Measurements from ENCODE around the gene RITA1. TPM values are rescaled to one million over a fixed set of nuclear protein-coding genes. Genes with fewer than 3 reads are reported as not detected.

RITA1 gene
- total RNA-seq, 2 donors from 2014 or later: 18.8 to 20.3 TPM

GRCh38 chr12:113194971-113195391 lies 9.5 kb downstream of the RITA1 start:
- peaks cover 12% of the 10 kb centered on the region for H3K36me3 ChIP-seq (ENCODE audit: control insufficient read depth, insufficient read depth, low read length)
- no peak overlapping the region for H3K9ac ChIP-seq (ENCODE audit: extremely low read depth, low read length, poor library complexity, severe bottlenecking)
- H3K9me3 ChIP-seq (ENCODE audit: control insufficient read depth, low read length): no peaks in the 10 kb centered on the region
- H3K27me3 ChIP-seq (ENCODE audit: control insufficient read depth, insufficient read depth, low read length, poor library complexity, severe bottlenecking): no peaks in the 10 kb centered on the region
- H3K4me3 ChIP-seq (ENCODE audit: low read length): no peak overlapping the region
- WGBS, 2 experiments (ENCODE audit: insufficient coverage in 1 of 2, insufficient read length in 1 of 2): 85 to 95% methylated on average over 2 to 4 of the region's 4 CpGs
- Mint-ChIP-seq H3K27ac (no peak overlapping the region), H3K4me3 (no peak overlapping the region), H3K4me1 (peaks cover 8% of the 10 kb centered on the region), H3K9me3 (no peaks in the 10 kb centered on the region), H3K36me3 (ENCODE audit: low read depth) (peaks cover 22% of the 10 kb centered on the region), H3K27me3 (ENCODE audit: insufficient read depth) (no peaks in the 10 kb centered on the region)
- H3K4me1 ChIP-seq (ENCODE audit: control insufficient read depth, insufficient read depth, low read length): no peaks in the 10 kb centered on the region
- peak overlapping the region; percentile 70 for H3K27ac ChIP-seq (ENCODE audit: low read depth, low read length)
- TF ChIP-seq, protein P1, sequence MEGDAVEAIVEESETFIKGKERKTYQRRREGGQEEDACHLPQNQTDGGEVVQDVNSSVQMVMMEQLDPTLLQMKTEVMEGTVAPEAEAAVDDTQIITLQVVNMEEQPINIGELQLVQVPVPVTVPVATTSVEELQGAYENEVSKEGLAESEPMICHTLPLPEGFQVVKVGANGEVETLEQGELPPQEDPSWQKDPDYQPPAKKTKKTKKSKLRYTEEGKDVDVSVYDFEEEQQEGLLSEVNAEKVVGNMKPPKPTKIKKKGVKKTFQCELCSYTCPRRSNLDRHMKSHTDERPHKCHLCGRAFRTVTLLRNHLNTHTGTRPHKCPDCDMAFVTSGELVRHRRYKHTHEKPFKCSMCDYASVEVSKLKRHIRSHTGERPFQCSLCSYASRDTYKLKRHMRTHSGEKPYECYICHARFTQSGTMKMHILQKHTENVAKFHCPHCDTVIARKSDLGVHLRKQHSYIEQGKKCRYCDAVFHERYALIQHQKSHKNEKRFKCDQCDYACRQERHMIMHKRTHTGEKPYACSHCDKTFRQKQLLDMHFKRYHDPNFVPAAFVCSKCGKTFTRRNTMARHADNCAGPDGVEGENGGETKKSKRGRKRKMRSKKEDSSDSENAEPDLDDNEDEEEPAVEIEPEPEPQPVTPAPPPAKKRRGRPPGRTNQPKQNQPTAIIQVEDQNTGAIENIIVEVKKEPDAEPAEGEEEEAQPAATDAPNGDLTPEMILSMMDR (conservative IDR thresholded peaks at IDR 0.05): no peak
- DNase-seq: no peak

DNA sequence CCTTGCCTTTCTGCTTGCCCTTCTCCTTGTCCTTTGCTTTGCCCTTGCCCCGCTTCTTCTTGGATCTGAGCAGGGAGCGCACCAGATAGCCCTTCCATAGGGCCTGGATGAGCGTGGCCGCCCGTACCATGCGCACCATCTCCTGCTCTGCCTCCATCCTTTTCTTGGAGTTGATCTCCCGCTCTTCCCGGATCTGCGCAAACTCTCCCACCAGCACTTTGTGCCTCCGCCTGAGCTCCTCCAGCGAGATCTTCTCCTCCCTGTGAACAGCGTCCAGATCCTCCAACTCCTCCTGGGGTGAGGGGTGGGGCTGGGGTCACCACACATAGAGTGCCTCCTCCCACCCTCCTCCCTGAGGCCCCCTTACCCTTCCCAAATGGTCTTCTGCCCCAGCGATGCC lies 10.1 kb downstream of the RITA1 start:
- peaks cover 17% of the 10 kb centered on the region for H3K36me3 Mint-ChIP-seq (ENCODE audit: low read depth)
- peaks cover 8% of the 10 kb centered on the region for H3K4me1 Mint-ChIP-seq
- WGBS, 2 experiments (ENCODE audit: insufficient coverage in 1 of 2, insufficient read length in 1 of 2): 93 to 96% methylated on average over 8 to 13 of the region's 13 CpGs
- TF ChIP-seq, protein P1 (conservative IDR thresholded peaks at IDR 0.05): no peak
- no peak overlapping the region for H3K4me3 Mint-ChIP-seq
- H3K9me3 ChIP-seq (ENCODE audit: control insufficient read depth, low read length): no peaks in the 10 kb centered on the region
- no peaks in the 10 kb centered on the region for H3K9me3 Mint-ChIP-seq
- H3K9ac ChIP-seq (ENCODE audit: extremely low read depth, low read length, poor library complexity, severe bottlenecking): no peak overlapping the region
- H3K4me1 ChIP-seq (ENCODE audit: control insufficient read depth, insufficient read depth, low read length): no peaks in the 10 kb centered on the region
- H3K27me3 ChIP-seq (ENCODE audit: control insufficient read depth, insufficient read depth, low read length, poor library complexity, severe bottlenecking): no peaks in the 10 kb centered on the region
- no peaks in the 10 kb centered on the region for H3K27me3 Mint-ChIP-seq (ENCODE audit: insufficient read depth)
- H3K27ac Mint-ChIP-seq: no peak overlapping the region
- DNase-seq: no peak
- H3K36me3 ChIP-seq (ENCODE audit: control insufficient read depth, insufficient read depth, low read length): peaks cover 12% of the 10 kb centered on the region
- H3K27ac ChIP-seq (ENCODE audit: low read depth, low read length): peak overlapping the region; percentile 38
- no peak overlapping the region for H3K4me3 ChIP-seq (ENCODE audit: low read length)

DNA sequence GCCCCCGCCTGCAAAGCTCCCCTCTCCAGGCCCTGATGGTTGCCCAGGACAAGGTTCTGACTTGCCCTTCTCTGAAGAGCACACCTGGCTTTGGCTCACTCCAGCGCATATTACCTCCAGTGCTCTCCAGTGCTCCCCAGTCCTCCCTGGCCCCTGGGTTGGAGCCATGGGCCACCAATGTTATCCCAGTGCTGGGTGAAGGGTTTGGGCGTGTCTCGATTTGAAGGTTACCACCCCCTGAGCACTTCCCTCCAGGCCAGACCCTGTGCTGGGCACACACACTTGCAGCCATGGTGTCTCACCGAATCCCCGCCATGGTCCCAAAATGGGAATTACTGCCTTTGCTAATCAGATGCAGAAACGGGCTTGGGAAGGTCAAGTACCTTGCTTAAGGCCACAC lies 11.1 kb downstream of the RITA1 start:
- H3K27me3 Mint-ChIP-seq (ENCODE audit: insufficient read depth): no peaks in the 10 kb centered on the region
- Histone ChIP-seq H3K4me3 (ENCODE audit: low read length) (no peak overlapping the region), H3K36me3 (ENCODE audit: control insufficient read depth, insufficient read depth, low read length) (peaks cover 8% of the 10 kb centered on the region), H3K9me3 (ENCODE audit: control insufficient read depth, low read length) (no peaks in the 10 kb centered on the region), H3K4me1 (ENCODE audit: control insufficient read depth, insufficient read depth, low read length) (no peaks in the 10 kb centered on the region), H3K9ac (ENCODE audit: extremely low read depth, low read length, poor library complexity, severe bottlenecking) (no peak overlapping the region), H3K27me3 (ENCODE audit: control insufficient read depth, insufficient read depth, low read length, poor library complexity, severe bottlenecking) (no peaks in the 10 kb centered on the region), H3K27ac (ENCODE audit: low read depth, low read length) (no peak overlapping the region)
- TF ChIP-seq, protein P1 (conservative IDR thresholded peaks at IDR 0.05): no peak
- WGBS, 2 experiments (ENCODE audit: insufficient coverage in 1 of 2, insufficient read length in 1 of 2): 93% methylated on average over 6 to 7 of the region's 7 CpGs
- no peak overlapping the region for H3K4me3 Mint-ChIP-seq
- H3K9me3 Mint-ChIP-seq: no peaks in the 10 kb centered on the region
- no peak for DNase-seq
- peaks cover 11% of the 10 kb centered on the region for H3K36me3 Mint-ChIP-seq (ENCODE audit: low read depth)
- H3K27ac Mint-ChIP-seq: no peak overlapping the region
- H3K4me1 Mint-ChIP-seq: peaks cover 8% of the 10 kb centered on the region
